ENCODE data around the gene TRMU.
"Not testable (repeated sequence)": the region's sequence is repeated elsewhere in the genome, so short reads cannot be mapped to it uniquely, and the experiment has no call there.

TRMU gene

DNA sequence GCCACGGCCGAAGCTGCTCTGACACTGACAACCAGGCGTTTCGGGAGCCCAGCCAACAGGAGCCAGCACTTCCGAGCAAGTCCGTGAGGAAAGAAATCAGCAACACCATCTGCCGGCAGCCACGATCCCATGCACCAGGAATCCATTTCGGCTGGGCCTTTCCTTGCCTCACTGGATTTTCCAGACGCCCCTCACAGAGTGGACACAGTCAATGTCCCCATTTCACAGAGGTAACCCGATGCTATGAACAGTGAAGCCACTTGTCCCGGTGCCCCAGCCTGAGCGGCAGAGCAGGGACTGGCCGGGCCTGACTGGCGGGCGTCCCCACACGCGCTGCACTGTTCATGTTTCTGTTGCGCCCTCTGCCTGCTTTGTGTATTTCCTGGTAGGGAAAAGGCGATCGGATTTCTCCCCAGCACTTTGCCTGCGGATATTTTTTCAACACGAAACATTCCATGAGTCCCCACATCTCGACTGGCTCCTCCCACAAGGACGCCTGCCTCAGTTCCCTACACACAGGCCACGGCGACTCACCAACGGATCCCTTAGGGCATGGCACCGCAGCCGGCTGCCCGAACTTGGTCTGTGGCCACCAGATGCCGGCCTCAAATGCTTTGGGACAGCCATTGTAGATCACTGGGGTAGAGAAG lies 55.3 kb downstream of the TRMU start:
- no peak for DNase-seq

DNA sequence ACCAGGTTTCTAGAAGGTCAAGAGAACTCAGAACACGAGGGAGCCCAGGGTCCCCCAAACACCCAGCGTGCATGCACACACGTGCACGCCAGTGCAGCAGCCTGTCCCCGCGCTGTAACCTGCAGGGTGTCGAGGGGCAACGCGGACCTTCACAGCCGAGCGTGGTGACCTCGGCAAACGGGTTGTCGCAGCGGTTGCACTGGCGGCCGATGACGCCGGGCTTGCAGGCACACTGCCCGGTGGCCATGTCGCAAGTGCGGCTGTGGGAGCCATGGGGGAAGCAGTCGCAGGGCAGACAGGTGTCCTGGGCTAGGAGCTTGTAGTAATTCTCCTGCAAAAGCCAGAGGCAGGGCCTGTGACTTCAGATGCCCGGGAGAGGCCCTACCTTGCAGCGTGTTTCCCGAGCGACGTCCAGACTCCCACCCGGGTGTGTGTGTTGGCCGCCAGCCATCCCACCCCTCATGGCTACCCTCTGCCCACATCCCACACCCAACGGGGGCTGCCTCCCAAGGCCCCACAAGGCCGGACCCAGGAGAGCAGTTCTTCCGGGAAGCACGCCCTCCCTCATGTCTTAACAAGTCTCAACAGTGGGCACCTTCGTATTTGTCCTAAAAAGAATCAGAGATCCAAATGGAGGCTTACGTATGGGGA lies 56.1 kb downstream of the TRMU start:
- no peak for DNase-seq

DNA sequence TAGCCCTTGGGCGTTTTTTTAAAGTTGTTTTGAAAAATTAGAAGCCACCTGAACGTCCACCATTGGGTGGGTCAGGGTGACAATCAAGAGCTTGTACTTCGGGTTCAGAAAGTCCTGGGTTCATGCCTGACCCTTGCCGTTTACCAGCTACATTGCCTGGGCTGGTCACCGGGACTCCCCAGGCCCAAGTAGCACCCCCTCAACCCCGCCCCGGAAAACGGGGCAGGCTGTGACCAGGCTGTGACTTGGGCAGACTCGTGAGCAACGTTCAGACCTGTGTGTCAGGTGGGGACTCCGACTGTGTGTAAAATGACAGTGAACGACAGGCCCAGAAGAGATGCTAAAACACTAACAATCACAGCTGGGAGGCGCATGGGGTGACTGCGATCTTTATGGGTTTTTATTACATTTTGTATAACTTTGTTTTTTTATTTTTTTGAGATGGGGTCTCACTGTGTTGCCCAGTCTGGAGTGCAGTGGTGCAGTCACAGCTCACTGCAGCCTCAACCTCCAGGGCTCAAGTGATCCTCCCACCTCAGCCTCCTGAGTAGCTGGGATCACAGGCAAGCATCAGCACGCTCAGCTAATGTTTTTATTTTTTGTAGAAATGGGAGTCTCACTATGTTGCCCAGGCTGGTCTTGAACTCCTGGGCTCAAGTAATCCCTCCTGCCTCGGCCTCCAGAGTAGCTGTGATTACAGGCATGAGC lies 56.8 kb downstream of the TRMU start:
- no peak for DNase-seq

DNA sequence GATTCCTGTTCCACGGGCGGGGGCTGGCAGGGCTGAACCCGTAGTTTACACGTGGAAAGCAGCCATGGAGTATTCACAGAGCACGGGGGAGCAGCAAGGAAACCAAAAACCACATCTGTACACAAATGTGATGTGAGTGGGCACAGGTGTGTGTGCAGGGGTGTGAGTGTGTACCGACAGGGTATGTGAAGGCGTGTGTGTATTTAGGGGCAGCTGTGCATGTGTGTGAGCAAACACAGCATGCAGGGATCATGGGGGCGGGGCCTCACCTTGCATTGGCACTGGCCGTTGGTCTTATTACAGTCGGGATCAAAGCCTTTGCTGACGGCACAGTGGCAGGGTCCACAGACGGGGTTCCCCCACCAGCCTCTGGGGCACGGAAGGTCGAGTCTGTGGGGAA lies 58.4 kb downstream of the TRMU start:
- DNase-seq = no peak

DNA sequence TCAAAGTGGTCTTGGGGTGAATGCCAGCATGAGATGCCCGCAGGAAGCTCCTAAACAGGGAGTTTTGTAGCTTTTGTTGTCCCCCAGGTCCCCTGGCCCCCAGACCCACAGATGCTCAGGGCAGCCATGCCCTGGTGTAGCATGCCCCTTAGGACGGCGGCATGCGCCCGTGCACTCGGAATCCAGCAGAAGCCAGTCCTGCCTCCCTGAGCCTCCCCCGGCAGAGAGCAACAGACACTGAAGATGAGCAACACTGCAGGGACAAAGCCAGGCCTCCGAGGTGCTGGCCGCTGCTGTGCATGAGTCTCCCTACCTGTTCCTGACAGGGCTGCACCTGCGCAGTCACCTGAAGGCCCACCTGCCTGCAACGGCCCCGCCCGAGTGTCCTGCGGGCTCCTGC lies 59.1 kb downstream of the TRMU start:
- no peak for DNase-seq

DNA sequence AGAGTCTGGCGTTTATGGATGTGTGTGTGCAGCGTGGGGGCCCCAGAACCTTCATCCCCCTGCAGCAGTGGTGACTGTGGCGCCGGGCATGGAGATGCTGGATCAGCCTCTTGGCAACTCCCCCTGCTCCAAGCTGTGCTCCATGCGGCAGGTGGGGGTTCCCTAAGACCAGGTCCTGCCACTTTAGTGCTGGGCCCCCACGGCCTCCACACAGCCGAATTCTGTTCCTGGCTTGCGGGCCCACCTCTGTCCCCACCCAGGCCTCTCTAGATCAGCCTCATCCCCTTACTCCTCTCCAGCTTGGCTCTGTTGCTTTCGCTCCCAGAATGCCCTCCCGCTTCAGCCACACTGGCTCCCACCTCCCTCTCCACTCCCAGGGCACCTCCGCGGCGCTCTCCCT lies 59.6 kb downstream of the TRMU start:
- DNase-seq = no peak

DNA sequence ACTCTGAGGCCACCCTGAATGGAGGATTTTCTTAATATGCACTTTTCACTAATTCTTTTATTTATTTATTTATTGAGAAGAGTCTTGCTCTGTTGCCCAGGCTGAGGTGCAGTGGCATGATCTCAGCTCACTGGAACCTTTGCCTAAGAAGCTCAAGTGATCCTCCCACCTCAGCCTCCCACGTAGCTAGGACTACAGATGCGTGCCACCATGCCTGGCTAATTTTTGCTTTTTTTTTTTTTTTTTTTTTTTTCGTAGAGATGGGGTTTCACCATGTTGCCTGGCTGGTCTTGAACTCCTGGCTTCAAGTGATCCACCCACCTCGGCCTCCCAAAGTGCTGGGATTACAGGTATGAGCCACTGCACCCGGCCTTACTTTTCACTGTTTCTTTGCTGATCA lies 61.5 kb downstream of the TRMU start:
- DNase-seq = not testable (repeated sequence)

DNA sequence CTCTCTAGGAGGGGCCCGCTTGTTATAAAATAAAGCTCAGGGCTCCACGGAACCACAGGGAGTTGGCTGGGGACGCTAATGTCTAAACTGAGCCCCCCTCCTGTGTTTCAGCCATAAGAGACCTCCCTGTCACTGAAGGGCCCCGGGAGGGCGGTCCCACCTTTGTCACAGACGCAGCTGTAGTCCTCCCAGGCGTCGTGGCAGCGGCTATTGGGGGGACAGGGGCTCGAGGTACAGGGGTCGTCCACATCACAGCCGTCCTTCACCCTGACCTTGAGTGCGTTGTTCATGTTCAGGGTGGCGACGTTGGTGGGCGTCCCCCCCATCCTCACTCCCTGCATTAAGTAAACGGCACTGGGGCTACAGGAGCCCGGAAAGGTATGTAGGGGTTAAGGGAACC lies 62.0 kb downstream of the TRMU start:
- no peak for DNase-seq

DNA sequence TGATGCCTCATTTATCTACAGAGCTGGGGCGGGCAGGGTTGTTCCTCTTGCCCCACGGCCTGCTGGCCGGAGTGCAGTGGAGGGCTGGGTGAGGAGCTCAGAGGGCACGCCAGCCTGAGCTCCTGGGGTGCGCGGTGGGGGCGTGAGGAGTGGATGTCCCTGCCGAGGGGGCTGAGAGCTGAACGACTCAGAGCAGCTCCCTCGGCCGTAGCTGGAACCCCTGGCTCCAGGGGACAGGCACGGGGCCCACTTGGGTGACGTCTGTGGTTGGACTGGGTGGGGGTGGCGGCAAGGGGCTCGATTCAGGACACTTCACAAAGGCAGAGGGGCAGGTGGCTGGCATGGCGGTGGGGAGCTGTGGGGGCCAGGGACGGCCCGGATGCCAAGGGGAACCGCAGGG lies 62.4 kb downstream of the TRMU start:
- no peak for DNase-seq

DNA sequence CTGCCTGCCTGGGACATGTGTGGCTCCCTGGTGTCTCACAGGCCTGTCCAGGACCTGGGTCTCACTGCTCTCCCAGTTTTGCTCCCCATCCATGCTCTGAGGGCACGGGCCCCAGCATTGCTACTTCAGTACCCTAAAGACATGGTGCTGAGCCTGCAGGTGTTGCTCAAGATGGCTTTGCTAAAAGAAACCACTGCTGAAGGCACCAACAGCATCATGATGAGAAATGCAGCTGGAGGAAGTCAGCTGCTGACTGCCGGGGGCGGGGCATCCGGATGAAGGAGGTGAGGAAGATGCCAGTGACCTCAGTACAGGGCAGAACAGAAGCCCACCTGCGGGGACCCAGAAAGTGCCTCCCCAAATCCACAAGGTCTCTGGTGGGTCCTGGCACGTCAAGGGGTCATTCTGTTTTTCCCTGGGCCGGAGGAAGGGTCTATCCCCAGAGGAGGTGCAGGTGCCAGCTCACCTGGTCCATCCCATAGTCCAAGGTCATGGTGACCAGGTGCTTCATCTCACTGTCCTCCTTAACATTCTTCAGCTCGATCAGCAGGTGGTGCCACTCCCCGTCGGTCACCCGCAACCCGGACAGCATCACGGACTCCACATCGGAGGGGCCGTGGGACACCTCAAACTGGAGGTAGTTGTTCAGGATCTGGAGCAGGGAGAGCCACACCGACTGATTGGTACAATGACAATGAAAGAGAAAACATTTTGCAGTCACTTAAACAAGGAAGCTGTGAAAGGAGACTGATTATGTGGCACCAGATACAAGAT lies 63.9 kb downstream of the TRMU start:
- no peak for DNase-seq

DNA sequence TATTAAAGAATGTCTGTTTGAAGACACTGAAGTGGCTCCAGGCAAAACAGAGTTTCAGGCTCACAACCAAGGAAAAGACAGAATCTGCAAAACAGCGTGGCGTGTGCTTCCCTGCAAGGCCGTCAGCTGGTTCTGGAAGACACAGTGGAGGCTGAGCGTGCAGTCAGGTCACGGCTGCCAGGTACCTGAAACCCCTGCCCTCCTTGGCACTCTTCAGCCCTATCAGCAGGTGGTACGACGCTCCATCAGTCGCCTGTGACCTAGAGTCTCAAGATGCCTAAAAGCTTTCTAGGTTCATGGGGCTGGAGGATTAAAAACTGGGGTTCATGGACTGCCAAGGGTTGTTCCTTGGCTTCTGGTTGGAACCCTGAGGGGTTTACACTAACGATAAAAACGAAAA lies 65.9 kb downstream of the TRMU start:
- DNase-seq = no peak

DNA sequence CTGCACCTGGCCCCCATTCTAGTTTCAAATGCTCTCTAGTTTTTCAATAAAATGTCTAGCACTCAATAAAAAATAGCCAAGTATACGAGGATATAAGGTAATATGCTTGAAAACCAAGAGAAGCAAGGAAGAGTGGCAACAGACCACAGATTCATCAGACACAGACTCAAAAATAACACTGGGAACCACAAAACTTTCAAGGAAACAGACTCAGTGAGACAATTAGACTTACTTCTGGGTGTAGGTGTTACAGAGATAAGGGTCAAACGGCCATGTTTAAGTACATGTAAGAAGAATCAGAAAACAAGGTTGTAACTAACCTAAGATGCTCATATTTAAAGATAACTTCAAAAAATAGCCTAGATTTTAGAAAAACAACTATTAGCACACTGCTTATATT lies 67.0 kb downstream of the TRMU start:
- no peak for DNase-seq

DNA sequence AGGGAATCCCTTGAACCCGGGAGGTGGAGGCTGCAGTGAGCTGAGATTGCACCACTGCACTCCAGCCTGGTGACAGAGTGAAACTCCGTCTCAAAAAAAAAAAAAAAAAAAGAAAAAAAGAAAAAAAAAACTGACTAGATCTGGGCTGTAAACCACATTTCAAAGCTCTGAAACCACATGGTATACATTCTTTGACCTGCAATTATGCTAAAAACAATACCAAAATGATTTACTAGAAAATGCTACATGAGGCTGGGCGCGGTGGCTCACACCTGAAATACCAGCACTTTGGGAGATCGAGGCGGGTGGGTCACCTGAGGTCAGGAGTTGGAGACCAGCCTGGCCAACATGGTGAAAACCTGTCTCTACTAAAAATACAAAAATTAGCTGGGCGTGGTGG lies 68.4 kb downstream of the TRMU start:
- DNase-seq = not testable (repeated sequence)

DNA sequence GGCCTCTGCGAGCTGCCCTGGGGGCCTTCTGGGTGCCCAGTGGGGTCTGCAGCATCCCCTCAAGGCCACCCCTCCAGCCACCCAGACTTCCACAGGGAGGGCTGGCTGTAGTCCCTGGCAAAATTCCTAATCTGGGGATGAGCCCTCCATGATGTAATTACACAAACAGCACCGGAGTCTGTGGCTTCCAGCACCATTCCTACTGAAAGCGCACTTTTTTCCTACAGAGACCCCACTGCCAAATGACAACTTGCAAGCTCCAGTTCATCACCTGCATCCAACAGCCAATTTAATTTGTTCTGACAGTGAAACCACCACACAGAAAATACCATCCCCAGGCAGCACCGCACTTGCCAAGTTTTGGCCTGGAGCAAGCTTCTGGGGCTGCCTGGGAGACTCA lies 70.4 kb downstream of the TRMU start:
- no peak for DNase-seq

DNA sequence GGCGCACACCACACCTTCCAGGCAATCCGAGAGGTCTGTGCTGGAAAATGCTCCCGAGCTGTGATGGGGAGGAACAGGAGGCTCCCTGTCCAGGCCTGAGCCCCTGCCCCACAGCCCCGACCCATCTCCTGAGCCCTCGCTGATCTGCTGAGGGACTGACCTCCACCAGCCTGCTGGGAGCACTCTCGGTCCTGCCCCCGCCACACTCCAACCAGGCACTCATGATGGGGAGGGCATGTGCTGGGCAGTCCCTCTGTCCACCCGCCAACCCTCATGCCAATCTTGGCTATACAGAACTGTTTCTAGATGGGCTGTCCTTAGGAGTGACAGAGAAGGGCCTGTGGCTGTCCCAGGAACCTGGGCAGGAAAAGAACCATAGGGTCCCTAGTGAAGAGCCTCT lies 70.8 kb downstream of the TRMU start:
- no peak for DNase-seq

DNA sequence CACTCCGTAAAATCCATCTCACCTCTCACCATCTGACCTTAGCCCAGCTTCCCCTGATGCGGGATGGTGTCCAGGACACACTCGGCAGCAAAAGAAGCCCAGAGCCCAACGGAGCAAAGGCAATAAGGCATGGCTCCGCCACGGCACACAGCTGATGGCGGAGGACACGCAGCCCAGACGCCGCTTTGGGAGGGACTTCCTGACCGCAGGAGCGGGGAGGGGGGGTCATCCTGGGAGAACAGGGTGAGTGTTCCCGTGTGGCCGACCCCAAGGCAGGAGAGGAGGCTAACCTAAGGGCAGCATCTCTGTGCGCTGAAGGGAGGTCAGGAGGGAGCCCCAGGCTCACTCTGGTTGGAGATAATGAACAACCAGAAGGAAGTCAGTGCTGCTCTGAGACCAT lies 71.3 kb downstream of the TRMU start:
- DNase-seq = no peak
